ENCODE data around the gene MPPED2.

DNA sequence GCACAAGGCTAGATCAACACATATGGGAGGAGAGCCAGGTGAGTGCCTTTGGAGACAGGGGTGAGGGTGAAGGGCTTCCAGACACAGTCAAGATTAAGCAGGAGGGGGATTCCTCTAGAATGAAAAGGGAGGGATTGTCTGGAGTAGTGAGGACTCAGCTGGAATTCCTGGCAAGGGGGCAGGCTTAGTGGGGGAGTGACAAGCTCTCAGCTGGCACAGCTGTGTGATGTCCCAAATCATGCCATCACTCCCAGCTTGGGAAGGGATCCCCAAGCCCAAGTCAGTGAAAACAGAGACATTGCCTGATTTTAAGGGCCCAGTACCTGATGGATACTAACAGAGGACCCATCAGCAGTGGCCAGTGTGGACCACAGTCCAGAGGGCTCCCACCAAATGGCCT is 119.0 kb downstream of the MPPED2 start:
- TF ChIP-seq, protein P1, sequence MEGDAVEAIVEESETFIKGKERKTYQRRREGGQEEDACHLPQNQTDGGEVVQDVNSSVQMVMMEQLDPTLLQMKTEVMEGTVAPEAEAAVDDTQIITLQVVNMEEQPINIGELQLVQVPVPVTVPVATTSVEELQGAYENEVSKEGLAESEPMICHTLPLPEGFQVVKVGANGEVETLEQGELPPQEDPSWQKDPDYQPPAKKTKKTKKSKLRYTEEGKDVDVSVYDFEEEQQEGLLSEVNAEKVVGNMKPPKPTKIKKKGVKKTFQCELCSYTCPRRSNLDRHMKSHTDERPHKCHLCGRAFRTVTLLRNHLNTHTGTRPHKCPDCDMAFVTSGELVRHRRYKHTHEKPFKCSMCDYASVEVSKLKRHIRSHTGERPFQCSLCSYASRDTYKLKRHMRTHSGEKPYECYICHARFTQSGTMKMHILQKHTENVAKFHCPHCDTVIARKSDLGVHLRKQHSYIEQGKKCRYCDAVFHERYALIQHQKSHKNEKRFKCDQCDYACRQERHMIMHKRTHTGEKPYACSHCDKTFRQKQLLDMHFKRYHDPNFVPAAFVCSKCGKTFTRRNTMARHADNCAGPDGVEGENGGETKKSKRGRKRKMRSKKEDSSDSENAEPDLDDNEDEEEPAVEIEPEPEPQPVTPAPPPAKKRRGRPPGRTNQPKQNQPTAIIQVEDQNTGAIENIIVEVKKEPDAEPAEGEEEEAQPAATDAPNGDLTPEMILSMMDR (IDR thresholded peaks at IDR 0.05; ENCODE audit: low read length): no peak
- TF ChIP-seq EZH2 (optimal IDR thresholded peaks at IDR 0.05; ENCODE audit: low read depth, low read length) (no peak), EZH2phosphoT487 (IDR thresholded peaks at IDR 0.05; ENCODE audit: low read length) (no peak)
